ENCODE results near the gene ASPHD1.
A peak's percentile ranks its signal among the peaks of the same experiment; 100 is the strongest.
"Not testable (repeated sequence)": the region's sequence is repeated elsewhere in the genome, so short reads cannot be mapped to it uniquely, and the experiment has no call there.

Gene ASPHD1

GRCh38 chr16:29909851-29910250 is 9.6 kb downstream of the ASPHD1 start:
- DNase-seq = not testable (repeated sequence)

DNA sequence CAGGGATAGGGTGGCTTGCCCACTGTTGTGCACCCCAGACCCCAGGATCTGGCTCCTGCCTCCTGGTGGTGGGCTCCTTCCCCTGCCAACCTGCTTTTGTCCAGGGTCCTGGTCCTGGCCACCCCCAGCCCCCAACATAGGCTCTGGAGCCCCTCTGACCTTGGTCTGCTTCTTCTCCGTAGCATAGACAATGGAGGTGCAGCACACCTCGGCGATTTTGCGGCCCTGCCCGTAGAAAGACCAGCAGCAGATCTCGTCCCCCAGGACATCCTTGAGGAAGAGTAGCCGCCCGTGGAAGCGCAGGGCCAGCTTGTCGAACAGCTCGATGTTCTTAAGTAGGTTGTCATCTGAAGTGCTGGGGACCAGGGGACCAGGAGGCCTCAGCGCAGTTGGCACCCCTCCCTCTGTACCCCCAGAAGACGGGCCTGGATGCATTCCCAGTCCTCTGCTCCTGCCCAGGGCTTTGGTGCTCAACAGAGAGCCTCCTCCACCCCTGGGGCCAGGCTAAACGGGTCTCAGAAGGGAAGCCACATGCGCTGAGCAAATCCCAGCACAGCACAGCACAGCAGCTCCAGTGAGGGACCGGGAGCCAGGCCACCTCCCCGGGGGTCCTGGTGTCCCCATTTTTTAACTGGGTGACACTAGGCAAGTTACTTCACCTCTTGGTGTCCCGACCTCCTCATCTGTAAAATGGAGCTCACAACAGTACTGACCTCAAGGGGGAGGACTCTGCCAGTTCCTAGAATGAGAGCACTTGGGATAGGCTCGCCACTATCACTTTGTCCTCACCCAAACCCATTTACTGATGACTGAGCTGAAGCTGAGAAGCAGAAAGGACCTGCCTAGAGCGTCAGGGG is 10.8 kb downstream of the ASPHD1 start:
- no peak for DNase-seq

GRCh38 chr16:29911676-29912010 is 11.4 kb downstream of the ASPHD1 start:
- no peak for DNase-seq

DNA sequence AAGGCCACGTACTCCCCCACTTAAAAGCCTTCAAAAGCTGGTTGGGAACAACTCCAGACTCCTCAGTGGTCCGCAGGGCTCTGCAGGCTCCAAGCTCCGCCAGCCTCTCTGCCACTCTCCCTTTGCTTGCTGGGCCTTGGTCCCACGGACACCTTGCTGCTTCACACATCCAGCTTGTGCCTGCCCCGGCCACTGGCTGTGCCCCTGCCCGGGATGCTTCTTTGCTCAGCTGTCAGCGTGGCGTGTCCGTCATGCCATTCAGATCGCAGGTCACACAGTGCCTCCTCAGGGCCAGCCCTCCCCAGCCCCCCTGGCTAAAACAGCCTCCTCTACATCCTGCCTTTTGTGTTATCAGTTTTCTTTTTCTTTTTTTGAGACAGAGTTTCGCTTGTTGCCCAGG is 11.8 kb downstream of the ASPHD1 start:
- no peak for DNase-seq

- DNase-seq = no peak
Observed at GRCh38 chr16:29913514-29913913, 13.2 kb downstream of the ASPHD1 start.

- DNase-seq = no peak
Observed at GRCh38 chr16:29915590-29916247, 15.4 kb downstream of the ASPHD1 start.

DNA sequence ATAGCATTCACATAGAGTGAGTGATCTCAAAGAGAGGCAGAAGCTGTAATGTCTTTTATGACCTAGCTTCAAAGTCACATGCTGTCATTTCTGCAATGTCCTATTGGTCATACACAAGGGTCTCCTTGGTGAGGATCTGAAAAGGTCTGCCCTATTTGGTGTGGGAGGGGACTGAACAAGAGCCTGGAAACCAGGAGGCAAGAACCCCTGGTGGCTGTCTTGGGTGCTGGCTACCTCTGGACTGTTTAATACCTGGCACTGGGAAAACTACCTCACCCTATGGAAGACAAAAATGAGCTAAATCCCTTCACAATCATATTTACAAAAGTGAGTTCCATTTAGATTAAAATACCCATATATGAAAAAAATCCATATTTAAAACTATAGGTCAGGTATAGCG is 16.7 kb downstream of the ASPHD1 start:
- no peak for DNase-seq

GRCh38 chr16:29920288-29921033 is 20.2 kb downstream of the ASPHD1 start:
- DNase-seq = no peak

- no peak for DNase-seq
Observed at GRCh38 chr16:29921034-29921385, 20.7 kb downstream of the ASPHD1 start.

- DNase-seq = no peak
Observed at GRCh38 chr16:29922326-29922725, 22.0 kb downstream of the ASPHD1 start.

DNA sequence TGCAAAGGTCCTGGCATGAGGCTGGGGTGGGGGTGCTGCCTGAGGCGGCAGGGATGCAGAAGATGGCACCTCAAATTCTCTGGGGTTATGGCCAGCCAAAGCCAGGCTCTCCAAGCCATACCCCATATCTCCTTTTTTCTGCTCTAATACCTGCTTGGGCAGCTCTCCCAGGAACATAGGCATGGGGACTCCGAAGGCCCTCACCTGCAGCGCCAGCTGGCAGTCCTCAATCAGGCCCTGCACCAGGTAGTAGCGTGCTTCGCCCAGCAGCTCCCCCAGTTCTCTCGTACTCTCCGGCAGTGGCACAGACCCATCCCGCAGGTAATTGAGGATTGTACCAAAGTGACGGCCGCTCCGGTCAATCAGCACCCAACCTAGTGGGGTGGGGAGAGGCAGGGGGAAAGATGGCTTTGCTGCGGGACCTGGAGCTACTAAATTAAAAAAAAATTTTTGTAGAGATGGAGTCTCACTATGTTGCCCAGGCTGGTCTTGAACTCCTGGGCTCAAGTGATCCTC is 22.8 kb downstream of the ASPHD1 start:
- no peak for DNase-seq

DNA sequence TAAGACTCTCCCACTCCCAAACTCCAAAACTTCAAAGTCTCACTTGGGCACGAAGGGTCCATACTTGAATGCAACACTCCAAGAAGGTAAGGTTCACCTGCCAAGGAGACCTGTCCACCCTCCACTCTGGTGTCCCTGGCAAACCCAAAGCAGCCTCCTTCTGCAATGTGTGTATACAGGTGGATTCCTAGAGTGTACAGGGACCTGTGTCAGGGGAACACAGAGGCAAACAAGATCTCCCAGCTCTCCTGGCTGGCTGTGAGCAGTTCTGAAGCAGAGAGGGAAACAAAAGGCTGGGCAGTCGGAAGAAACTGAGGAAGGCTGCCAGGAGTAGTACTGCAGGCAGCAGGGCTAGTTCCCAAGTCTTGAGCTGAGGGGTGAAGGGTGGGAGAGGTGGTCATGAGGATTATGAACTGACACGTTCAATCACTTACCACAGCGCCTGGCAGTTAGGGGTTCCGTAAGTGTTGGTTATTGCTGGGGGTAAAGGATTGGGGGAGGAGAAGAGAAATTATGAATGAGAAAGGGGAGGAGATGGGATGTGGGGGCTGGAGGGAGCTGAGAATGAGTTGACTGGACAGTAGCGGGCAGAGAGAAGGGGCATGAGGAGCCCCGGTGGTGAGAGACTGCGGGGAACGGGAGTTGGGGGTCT is 24.9 kb downstream of the ASPHD1 start:
- peak; percentile 14 for DNase-seq

DNA sequence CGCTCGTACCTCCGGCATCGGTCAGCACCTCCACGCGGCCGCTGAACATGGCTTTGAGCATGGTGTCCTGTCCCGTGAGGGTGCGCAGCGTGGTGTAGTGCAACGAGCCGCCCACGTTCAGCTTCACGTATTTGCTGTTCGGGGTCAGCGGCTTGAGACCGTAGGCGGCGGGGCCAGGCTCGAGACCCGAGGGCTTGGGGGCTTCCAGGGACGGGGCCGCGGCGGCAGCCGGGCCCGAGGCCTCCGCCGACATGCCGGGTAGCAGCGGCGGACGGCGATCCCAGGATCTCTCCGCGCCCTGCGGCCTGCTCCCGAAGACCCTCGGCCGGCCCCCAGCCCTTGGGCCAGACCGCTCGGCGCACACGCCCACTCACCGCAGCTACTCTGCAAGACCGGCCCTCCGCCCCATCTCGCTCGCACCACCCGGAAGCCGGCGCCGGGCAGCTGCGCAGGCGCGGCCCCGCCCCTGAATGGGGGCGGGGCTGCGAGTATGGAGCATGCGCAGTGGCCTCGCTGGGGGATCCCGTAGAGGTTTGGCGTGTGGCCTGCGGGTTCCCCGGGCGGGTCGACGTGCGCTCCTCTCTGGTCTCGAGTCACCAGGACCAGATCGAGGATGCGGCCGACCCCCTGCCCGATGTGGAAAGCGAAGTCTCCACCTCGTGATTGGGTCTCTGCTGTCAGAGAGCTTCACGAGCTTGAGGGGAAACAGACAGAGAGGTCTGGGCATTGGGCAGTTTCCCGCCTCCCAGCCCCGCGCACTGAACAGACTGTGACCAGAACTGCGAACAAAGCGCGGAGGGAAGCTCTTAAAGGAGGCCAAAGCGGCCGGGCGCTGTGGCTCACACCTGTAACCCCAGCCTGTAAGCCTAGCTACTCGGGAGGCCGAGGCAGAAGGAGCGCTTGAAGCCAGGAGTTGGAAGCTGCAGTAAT is 25.8 kb downstream of the ASPHD1 start, which contains the start of gene KCTD13:
Gene KCTD13, minus strand, starts transcription at position 446 of the 930 bp plus-strand sequence. Its CDS starts 193 bp downstream, at position 253.
- peak; percentile 100 for DNase-seq

DNA sequence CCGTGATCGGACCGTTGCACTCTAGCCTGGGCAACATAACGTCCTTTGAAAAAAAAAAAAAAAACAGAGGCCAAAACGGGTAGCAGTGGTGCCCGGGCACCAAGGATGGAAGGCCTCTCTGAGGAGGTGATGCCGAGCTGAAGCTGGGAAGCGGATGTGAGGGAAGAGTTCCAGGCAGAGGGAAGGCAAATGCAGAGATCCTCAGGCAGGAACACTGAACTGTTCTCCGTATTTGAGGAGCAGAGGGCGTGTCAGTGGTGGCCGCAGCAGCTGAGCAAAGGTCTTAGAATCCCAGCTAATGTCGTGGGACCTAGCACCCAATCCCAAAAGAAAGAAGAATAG is 26.4 kb downstream of the ASPHD1 start:
- DNase-seq = no peak

DNA sequence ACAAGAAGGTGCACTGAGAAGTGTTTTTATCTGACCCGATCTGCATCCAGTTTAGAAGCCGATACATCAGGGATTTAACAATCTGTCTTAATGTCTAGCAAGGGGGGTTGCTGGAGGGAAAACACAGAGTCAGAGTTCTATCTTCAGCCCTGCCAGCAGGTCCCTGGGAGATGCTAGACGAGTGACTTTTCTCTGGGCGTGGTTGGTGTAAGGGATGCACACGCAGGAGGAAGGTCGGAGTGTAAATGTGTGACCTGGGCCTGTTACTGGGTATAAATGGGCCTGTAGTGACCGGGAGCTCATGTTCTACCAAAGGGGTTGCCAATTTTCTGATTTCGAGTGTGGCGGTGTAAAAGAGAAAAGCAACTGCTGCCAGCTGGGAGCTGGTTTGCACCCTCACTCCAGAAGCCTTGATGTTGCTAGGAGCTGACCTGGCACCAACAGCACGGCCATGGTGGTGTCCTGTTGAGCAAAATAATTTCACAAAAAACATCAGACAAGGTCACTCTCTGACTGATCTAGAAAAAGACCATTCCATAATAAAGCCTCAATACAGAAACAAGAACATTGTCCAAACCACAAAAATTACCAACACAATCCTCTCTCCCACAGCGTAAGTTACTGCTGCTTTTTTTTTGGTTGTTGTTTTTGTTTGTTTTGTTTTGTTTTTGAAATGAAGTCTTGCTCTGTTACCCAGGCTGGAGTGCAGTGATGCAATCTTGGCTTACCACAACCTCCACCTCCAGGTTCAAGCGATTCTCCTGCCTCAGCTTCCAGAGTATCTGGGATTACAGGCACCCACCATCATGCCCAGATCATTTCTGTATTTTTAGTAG is 27.0 kb downstream of the ASPHD1 start:
- DNase-seq = no peak

GRCh38 chr16:29931750-29932149 is 31.5 kb downstream of the ASPHD1 start:
- DNase-seq = not testable (repeated sequence)

GRCh38 chr16:29940656-29941055 is 40.4 kb downstream of the ASPHD1 start:
- no peak for DNase-seq

- DNase-seq = peak; percentile 4
Observed at GRCh38 chr16:29943846-29944799, 43.8 kb downstream of the ASPHD1 start.

- no peak for DNase-seq
Observed at GRCh38 chr16:29947897-29948296, 47.6 kb downstream of the ASPHD1 start.

Data from retina (tissue), 1 donor.